Measurements from ENCODE around the gene EYA2. TPM values are rescaled to one million over a fixed set of nuclear protein-coding genes. Genes with fewer than 3 reads are reported as not detected.

EYA2 gene
- total and polyA plus RNA-seq, 4 donors = 0.17 to 0.54 (median 0.23) TPM; not detected in 1

DNA sequence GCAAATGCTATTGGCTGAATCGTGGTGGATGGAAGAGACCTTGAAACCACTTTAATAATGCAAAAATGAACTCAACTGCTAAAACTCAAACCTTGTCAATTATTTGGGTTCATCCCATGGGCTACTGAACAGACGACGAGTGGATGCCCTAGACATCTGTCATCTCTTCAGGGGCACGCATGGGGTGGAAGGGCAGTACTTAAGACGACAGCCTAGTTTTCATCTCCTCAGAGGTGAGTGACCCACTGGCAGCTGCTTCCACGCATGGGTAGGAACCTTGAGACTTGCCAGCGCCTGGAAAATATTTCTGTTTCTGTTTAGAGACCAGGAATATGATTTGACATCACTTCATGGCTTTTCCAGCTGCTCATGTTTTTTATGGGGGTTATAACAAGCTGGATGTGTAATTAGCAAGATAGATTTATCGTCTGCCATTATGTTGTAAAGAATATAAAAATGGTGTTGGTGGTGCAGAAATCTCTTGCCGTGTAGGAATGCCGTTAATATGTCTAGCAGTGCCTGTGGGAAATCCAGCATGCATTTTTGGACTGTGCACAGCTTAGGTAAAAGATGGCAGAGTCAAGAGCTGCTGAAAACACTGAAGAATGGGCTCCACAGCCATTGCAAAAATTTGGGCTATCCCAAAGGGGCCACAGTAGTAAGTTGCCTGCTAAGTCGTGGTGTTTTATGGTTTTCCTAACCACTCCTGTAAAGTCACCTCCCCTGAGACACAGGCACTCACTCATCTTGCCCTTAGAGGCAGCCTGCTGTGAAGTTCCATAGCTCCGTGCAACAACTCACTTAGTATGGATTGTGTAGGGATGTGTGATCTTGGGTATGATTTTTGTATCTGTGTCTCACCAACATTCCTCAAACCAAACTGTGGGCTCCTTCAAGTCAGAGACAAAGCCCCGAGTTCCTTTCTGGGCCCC is 203.3 kb downstream of the EYA2 start:
- no peaks in the 10 kb centered on the region for H3K4me1 ChIP-seq (ENCODE audit: control insufficient read depth in 4 of 4, insufficient read depth in 4 of 4, low read length in 3 of 4)
- H3K27ac ChIP-seq (ENCODE audit: low read depth in 1 of 2, low read length in 2 of 2) = no peak overlapping the region
- no peak for DNase-seq (ENCODE audit: low spot score)
- TF ChIP-seq FOXA1 (IDR thresholded peaks at IDR 0.05) (no peak), EGR1 (IDR thresholded peaks at IDR 0.05; ENCODE audit: low read depth in 2 of 2) (no peak), GABPA (IDR thresholded peaks at IDR 0.05 in 1 of 2, conservative IDR thresholded peaks at IDR 0.05 in 1 of 2) (no peak), REST (IDR thresholded peaks at IDR 0.05) (no peak), ATF3 (IDR thresholded peaks at IDR 0.05) (no peak), HNF4A (conservative IDR thresholded peaks at IDR 0.05) (no peak), HNF4G (IDR thresholded peaks at IDR 0.05) (no peak), TAF1 (conservative IDR thresholded peaks at IDR 0.05) (no peak), NR2F2 (IDR thresholded peaks at IDR 0.05) (no peak), CTCF (IDR thresholded peaks at IDR 0.05; ENCODE audit: low read depth, low read length, missing input control) (no peak), RXRA (IDR thresholded peaks at IDR 0.05) (no peak)
- TF ChIP-seq, protein P1, sequence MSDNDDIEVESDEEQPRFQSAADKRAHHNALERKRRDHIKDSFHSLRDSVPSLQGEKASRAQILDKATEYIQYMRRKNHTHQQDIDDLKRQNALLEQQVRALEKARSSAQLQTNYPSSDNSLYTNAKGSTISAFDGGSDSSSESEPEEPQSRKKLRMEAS (IDR thresholded peaks at IDR 0.05) = no peak
- peaks cover 0 to 3% (median 0%) of the 10 kb centered on the region in 4 donors for H3K36me3 ChIP-seq (ENCODE audit: control insufficient read depth in 4 of 4, insufficient read depth in 3 of 4, low read depth in 1 of 4, low read length in 3 of 4)
- H3K4me3 ChIP-seq (ENCODE audit: low read depth in 1 of 3, low read length in 3 of 3) = no peak overlapping the region
- 63% methylated on average over 13 of the region's 13 CpGs for WGBS
- H3K27me3 ChIP-seq (ENCODE audit: control insufficient read depth in 4 of 4, insufficient read depth in 4 of 4, low read length in 3 of 4) = peaks cover 0 to 2% (median 0%) of the 10 kb centered on the region in 4 donors
- H3K9me3 ChIP-seq (ENCODE audit: control insufficient read depth in 4 of 4, low read length in 3 of 4) = peaks cover 0 to 7% (median under 1%) of the 10 kb centered on the region in 4 donors
- no peak overlapping the region for H3K9ac ChIP-seq (ENCODE audit: low read depth in 1 of 2, low read length in 2 of 2)

- no peak for DNase-seq (ENCODE audit: low spot score)
- Histone ChIP-seq H3K4me1 (ENCODE audit: control insufficient read depth in 4 of 4, insufficient read depth in 4 of 4, low read length in 3 of 4) (no peaks in the 10 kb centered on the region), H3K27ac (ENCODE audit: low read depth in 1 of 2, low read length in 2 of 2) (no peak overlapping the region), H3K27me3 (ENCODE audit: control insufficient read depth in 4 of 4, insufficient read depth in 4 of 4, low read length in 3 of 4) (peaks cover 0 to 2% (median 0%) of the 10 kb centered on the region in 4 donors), H3K4me3 (ENCODE audit: low read depth in 1 of 3, low read length in 3 of 3) (no peak overlapping the region), H3K9me3 (ENCODE audit: control insufficient read depth in 4 of 4, low read length in 3 of 4) (peaks cover 0 to 7% (median under 1%) of the 10 kb centered on the region in 4 donors), H3K9ac (ENCODE audit: low read depth in 1 of 2, low read length in 2 of 2) (no peak overlapping the region), H3K36me3 (ENCODE audit: control insufficient read depth in 4 of 4, insufficient read depth in 3 of 4, low read depth in 1 of 4, low read length in 3 of 4) (peaks cover 0 to 3% (median 0%) of the 10 kb centered on the region in 4 donors)
- 87% methylated on average over 7 of the region's 7 CpGs for WGBS
- TF ChIP-seq, protein P1 (IDR thresholded peaks at IDR 0.05) = no peak
- TF ChIP-seq EGR1 (IDR thresholded peaks at IDR 0.05; ENCODE audit: low read depth in 2 of 2) (no peak), FOXA2 (IDR thresholded peaks at IDR 0.05) (no peak), YY1 (IDR thresholded peaks at IDR 0.05) (no peak)
Observed at GRCh38 chr20:47099093-47099492, 204.4 kb downstream of the EYA2 start.
